Loucy (cell line): ENCODE measurements around the gene SMIM5.
A peak's percentile ranks its signal among the peaks of the same experiment; 100 is the strongest.

Experiments
- H2AFZ ChIP-seq: fragments of 200-600 bp; sonication (generic); 2 replicates; pipeline ENCODE4 v1.6.0; 2016; ENCODE audit warnings: antibody characterized with exemption, mild to moderate bottlenecking, low read length, moderate library complexity
- H3F3A ChIP-seq: fragments of 200-600 bp; 2 replicates; pipeline ENCODE4 v1.6.0; 2016; ENCODE audit warnings: antibody characterized with exemption, low read depth, mild to moderate bottlenecking
- H3K27me3 ChIP-seq: fragments of 200-600 bp; sonication (generic); 2 replicates; pipeline ENCODE4 v1.6.1; 2014; ENCODE audit warnings: low read length, mild to moderate bottlenecking; ENCODE audit not compliant: insufficient read depth, poor library complexity, severe bottlenecking
- H3K36me3 ChIP-seq: fragments of 200-600 bp; sonication (generic); 2 replicates; pipeline ENCODE4 v1.6.1; 2016; ENCODE audit warnings: low read length; ENCODE audit not compliant: insufficient read depth
- H3K4me1 ChIP-seq: fragments of 200-600 bp; sonication (generic); 2 replicates; pipeline ENCODE4 v1.5.1; 2014; ENCODE audit warnings: low read length, mild to moderate bottlenecking; ENCODE audit not compliant: insufficient read depth, poor library complexity, severe bottlenecking
- H3K4me2 ChIP-seq: fragments of 200-600 bp; sonication (generic); 2 replicates; pipeline ENCODE4 v1.6.0; 2014; ENCODE audit warnings: antibody characterized with exemption, low read length, low read depth, mild to moderate bottlenecking; ENCODE audit not compliant: poor library complexity, severe bottlenecking
- H3K4me3 ChIP-seq: fragments of 200-600 bp; sonication (generic); 2 replicates; pipeline ENCODE4 v1.5.1; 2014; ENCODE audit warnings: low read length, mild to moderate bottlenecking, mixed read lengths; ENCODE audit not compliant: poor library complexity, severe bottlenecking
- H3K79me2 ChIP-seq: fragments of 200-600 bp; sonication (generic); 2 replicates; pipeline ENCODE4 v1.6.1; 2014; ENCODE audit warnings: low read length; ENCODE audit not compliant: insufficient read depth
- H3K9ac ChIP-seq: fragments of 200-600 bp; sonication (generic); 2 replicates; pipeline ENCODE4 v1.6.0; 2014; ENCODE audit warnings: mild to moderate bottlenecking, low read depth, low read length, moderate library complexity; ENCODE audit not compliant: poor library complexity, severe bottlenecking
- H3K9me2 ChIP-seq: fragments of 200-600 bp; sonication (generic); replicated peaks from 2 replicates; pipeline ENCODE4 v1.6.1; 2016; ENCODE audit warnings: low read depth, low read length, mixed read lengths
- H3K9me3 ChIP-seq: fragments of 200-600 bp; sonication (generic); 2 replicates; pipeline ENCODE4 v1.6.1; 2014; ENCODE audit warnings: mild to moderate bottlenecking, antibody characterized with exemption, low read length, low read depth; ENCODE audit not compliant: insufficient read depth
- H4K20me1 ChIP-seq: fragments of 200-600 bp; sonication (generic); 2 replicates; pipeline ENCODE4 v1.6.0; 2014; ENCODE audit warnings: antibody characterized with exemption, low read length, mild to moderate bottlenecking; ENCODE audit not compliant: insufficient read depth, poor library complexity, severe bottlenecking
- CTCF ChIP-seq: fragments of 200-600 bp; sonication (generic); conservative IDR thresholded peaks from 2 replicates; pipeline ENCODE4 v1.5.1; 2014; ENCODE audit warnings: mild to moderate bottlenecking, antibody characterized with exemption, low read length
- EZH2phosphoT487 ChIP-seq: fragments of 200-600 bp; IDR thresholded peaks from 2 replicates; pipeline ENCODE4 v1.6.1; 2018; ENCODE audit warnings: antibody characterized with exemption, mild to moderate bottlenecking, moderate library complexity, borderline replicate concordance

The SMIM5 gene

GRCh38 chr17:75684924-75685323 is 51.7 kb downstream of the SMIM5 start:
- Histone ChIP-seq H3K79me2 (peaks cover 72% of the 10 kb centered on the region), H3K4me2 (no peak overlapping the region), H3K4me3 (no peak overlapping the region), H3K4me1 (peaks cover 25% of the 10 kb centered on the region), H3K9ac (no peak overlapping the region), H3K9me3 (no peaks in the 10 kb centered on the region), H3K36me3 (no peaks in the 10 kb centered on the region; the same call in 1 of the 2 replicates), H3F3A (no peaks in the 10 kb centered on the region), H3K27me3 (no peaks in the 10 kb centered on the region), H4K20me1 (peaks cover 7% of the 10 kb centered on the region), H3K9me2 (no peaks in the 10 kb centered on the region), H2AFZ (no peak overlapping the region)
- TF ChIP-seq EZH2phosphoT487 (no peak), CTCF (no peak)

- H3K4me1 ChIP-seq: peaks cover 31% of the 10 kb centered on the region
- H3F3A ChIP-seq: no peaks in the 10 kb centered on the region
- no peak overlapping the region for H3K9ac ChIP-seq
- H3K36me3 ChIP-seq: no peaks in the 10 kb centered on the region; the same call in 1 of the 2 replicates
- peaks cover 7% of the 10 kb centered on the region for H4K20me1 ChIP-seq
- no peaks in the 10 kb centered on the region for H3K9me3 ChIP-seq
- no peak overlapping the region for H3K4me3 ChIP-seq
- no peak overlapping the region for H3K4me2 ChIP-seq
- H3K79me2 ChIP-seq: peaks cover 71% of the 10 kb centered on the region
- no peaks in the 10 kb centered on the region for H3K27me3 ChIP-seq
- no peak for TF ChIP-seq CTCF
- TF ChIP-seq EZH2phosphoT487: no peak
- no peak overlapping the region for H2AFZ ChIP-seq
- no peaks in the 10 kb centered on the region for H3K9me2 ChIP-seq
Measured at GRCh38 chr17:75685499-75685898, 52.3 kb downstream of the SMIM5 start.

GRCh38 chr17:75688209-75688825 is 55.1 kb downstream of the SMIM5 start:
- Histone ChIP-seq H3K4me1 (peaks cover 52% of the 10 kb centered on the region), H3F3A (peaks cover 6% of the 10 kb centered on the region), H3K9me2 (no peaks in the 10 kb centered on the region), H3K9ac (peak overlapping the region; percentile 43), H4K20me1 (peaks cover 7% of the 10 kb centered on the region), H3K4me2 (peak overlapping the region; percentile 64), H3K36me3 (peaks cover 14% of the 10 kb centered on the region; the same call in 1 of the 2 replicates), H3K4me3 (no peak overlapping the region), H3K9me3 (no peaks in the 10 kb centered on the region), H2AFZ (no peak overlapping the region), H3K79me2 (peaks cover 82% of the 10 kb centered on the region), H3K27me3 (no peaks in the 10 kb centered on the region)
- TF ChIP-seq CTCF (no peak), EZH2phosphoT487 (no peak)
